Osteoblast (primary cell): ENCODE data around the gene STAP2. TPM values are rescaled to one million over a fixed set of nuclear protein-coding genes. Genes with fewer than 3 reads are reported as not detected.

ENCODE experiments used
- DNase-seq: peaks from one replicate; pipeline ENCODE4 v3.0.0; 2011; ENCODE audit warnings: low spot score, mixed read lengths; ENCODE audit not compliant: insufficient read length; ENCODE audit errors: missing footprints
- H2AFZ ChIP-seq: 2 replicates; pipeline ENCODE4 v1.6.0; 2011; ENCODE audit warnings: mild to moderate bottlenecking, low read length
- H3K27ac ChIP-seq: 2 replicates; pipeline ENCODE4 v1.5.1; 2011; ENCODE audit warnings: mild to moderate bottlenecking, low read depth, low read length, moderate library complexity
- H3K27me3 ChIP-seq: 2 replicates; pipeline ENCODE4 v1.6.0; 2012; ENCODE audit warnings: mild to moderate bottlenecking, control low read depth, inconsistent platforms, low read length, moderate library complexity; ENCODE audit not compliant: insufficient read depth
- H3K36me3 ChIP-seq: 2 replicates; pipeline ENCODE4 v1.5.1; 2011; ENCODE audit warnings: mild to moderate bottlenecking, low read length, control low read depth, moderate library complexity; ENCODE audit not compliant: insufficient read depth
- H3K4me1 ChIP-seq: 2 replicates; pipeline ENCODE4 v1.5.1; 2011; ENCODE audit warnings: mild to moderate bottlenecking, low read length, control low read depth, moderate library complexity; ENCODE audit not compliant: insufficient read depth
- H3K4me2 ChIP-seq: 2 replicates; pipeline ENCODE4 v1.6.0; 2011; ENCODE audit warnings: mild to moderate bottlenecking, low read length; ENCODE audit not compliant: insufficient read depth
- H3K4me3 ChIP-seq: fragments of 200-600 bp; sonication (generic); 3 replicates; pipeline ENCODE4 v1.5.1; 2012; ENCODE audit warnings: mild to moderate bottlenecking, low read length, inconsistent platforms; ENCODE audit not compliant: insufficient read depth
- H3K79me2 ChIP-seq: 2 replicates; pipeline ENCODE4 v1.6.0; 2012; ENCODE audit warnings: mild to moderate bottlenecking, low read length, control low read depth, inconsistent platforms; ENCODE audit not compliant: insufficient read depth
- H3K9me3 ChIP-seq: 2 replicates; pipeline ENCODE4 v1.5.1; 2011; ENCODE audit warnings: low read depth, low read length, control low read depth
- H4K20me1 ChIP-seq: 2 replicates; pipeline ENCODE4 v1.6.0; 2012; ENCODE audit warnings: mild to moderate bottlenecking, low read length, control low read depth; ENCODE audit not compliant: insufficient read depth
- total RNA-seq: library from RNA; depleted of rRNA; stranded (reverse); fragments of >200 nt; gene quantifications from 2 replicates; pipeline ENCODE4 v1.2.3, GENCODE V29; 2012
- TF ChIP-seq, protein P1 (sequence below): IDR thresholded peaks from 2 replicates; pipeline ENCODE4 v1.5.1; 2011; ENCODE audit warnings: mild to moderate bottlenecking, low read depth, low read length, moderate library complexity; ENCODE audit errors: extremely low read depth

Gene STAP2
- total RNA-seq, 1 donor, result 2.5 TPM

DNA sequence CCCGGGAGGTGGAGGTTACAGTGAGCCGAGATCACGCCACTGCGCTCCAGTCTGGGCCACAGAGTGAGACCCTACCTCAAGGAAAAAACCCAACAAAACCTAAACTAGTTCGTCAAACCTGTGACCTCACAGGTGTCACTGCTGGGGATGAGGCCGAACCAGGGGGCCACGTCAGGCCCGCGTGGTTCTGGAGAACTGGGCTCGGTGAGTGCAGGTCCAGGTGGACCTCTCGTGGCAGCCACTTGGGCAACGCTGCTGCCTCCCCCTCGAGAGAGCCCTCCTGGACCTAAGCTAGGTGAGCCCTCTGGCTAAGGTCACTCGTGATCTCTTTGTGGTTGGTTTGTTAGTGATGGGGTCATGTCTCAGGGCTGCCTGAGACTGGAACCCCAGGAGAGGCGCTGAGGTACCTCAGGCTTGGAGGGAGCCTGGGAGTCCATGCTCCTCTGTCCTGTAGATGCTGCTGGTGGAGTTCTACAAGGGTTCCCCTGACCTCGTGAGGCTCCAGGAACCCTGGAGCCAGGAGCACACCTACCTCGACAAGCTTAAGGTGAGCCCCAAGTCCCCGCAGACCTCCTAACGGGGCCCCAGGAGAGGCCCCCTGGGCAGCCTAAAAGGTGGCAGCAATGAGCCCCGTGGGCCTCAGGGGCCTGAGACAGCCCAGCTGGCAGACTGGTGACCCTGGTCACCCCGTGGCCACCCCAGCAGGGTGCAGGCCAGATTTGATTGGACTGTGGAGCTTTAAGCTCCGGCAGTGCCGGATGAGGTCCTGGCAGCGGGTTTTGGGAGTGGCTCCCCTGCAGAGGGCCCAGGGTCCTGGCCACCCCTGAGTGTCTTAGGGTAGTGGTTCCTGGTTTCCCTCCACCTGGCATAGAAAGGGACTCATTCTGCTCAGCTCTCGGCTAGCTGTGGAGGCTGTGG is 20.3 kb upstream of the STAP2 start:
- H3K4me3 ChIP-seq, result no peak overlapping the region

DNA sequence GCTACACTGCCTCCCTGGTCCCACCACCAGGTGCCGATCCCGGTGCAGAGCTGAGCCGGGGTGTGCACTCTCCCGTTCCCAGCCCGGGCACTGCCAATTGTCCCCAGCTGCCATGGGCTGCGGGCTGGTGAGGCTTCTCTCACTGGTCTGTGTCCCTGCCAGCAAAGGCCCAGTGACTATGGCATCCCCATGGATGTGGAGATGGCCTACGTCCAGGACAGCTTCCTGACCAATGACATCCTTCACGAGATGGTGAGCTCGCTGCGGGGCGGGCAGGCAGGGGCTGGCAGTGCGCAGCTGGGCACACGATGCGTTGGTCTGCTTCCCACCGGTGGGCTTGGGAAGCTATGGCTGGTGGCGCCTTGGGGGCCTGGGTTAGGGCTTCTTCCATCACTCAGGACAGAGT is 19.3 kb upstream of the STAP2 start:
- H3K36me3 ChIP-seq, result peaks cover 36% of the 10 kb centered on the region
- no peak overlapping the region for H3K27ac ChIP-seq
- H4K20me1 ChIP-seq, result peaks cover 17% of the 10 kb centered on the region
- H2AFZ ChIP-seq, result no peak overlapping the region
- H3K4me2 ChIP-seq, result no peak overlapping the region
- DNase-seq, result peak; percentile 77
- no peak overlapping the region for H3K4me3 ChIP-seq
- no peaks in the 10 kb centered on the region for H3K79me2 ChIP-seq
- no peaks in the 10 kb centered on the region for H3K9me3 ChIP-seq
- no peaks in the 10 kb centered on the region for H3K4me1 ChIP-seq
- TF ChIP-seq, protein P1, sequence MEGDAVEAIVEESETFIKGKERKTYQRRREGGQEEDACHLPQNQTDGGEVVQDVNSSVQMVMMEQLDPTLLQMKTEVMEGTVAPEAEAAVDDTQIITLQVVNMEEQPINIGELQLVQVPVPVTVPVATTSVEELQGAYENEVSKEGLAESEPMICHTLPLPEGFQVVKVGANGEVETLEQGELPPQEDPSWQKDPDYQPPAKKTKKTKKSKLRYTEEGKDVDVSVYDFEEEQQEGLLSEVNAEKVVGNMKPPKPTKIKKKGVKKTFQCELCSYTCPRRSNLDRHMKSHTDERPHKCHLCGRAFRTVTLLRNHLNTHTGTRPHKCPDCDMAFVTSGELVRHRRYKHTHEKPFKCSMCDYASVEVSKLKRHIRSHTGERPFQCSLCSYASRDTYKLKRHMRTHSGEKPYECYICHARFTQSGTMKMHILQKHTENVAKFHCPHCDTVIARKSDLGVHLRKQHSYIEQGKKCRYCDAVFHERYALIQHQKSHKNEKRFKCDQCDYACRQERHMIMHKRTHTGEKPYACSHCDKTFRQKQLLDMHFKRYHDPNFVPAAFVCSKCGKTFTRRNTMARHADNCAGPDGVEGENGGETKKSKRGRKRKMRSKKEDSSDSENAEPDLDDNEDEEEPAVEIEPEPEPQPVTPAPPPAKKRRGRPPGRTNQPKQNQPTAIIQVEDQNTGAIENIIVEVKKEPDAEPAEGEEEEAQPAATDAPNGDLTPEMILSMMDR, result no peak
- H3K27me3 ChIP-seq, result no peaks in the 10 kb centered on the region

More for the DNA sequence above, 20.3 kb upstream of the STAP2 start:
- Histone ChIP-seq H3K27me3 (no peaks in the 10 kb centered on the region), H3K4me1 (no peaks in the 10 kb centered on the region), H3K4me2 (no peak overlapping the region), H3K36me3 (peaks cover 45% of the 10 kb centered on the region), H2AFZ (no peak overlapping the region), H3K9me3 (no peaks in the 10 kb centered on the region), H3K79me2 (no peaks in the 10 kb centered on the region), H3K27ac (no peak overlapping the region), H4K20me1 (peaks cover 18% of the 10 kb centered on the region)
- DNase-seq, result peak; percentile 77
- TF ChIP-seq, protein P1, result no peak

DNA sequence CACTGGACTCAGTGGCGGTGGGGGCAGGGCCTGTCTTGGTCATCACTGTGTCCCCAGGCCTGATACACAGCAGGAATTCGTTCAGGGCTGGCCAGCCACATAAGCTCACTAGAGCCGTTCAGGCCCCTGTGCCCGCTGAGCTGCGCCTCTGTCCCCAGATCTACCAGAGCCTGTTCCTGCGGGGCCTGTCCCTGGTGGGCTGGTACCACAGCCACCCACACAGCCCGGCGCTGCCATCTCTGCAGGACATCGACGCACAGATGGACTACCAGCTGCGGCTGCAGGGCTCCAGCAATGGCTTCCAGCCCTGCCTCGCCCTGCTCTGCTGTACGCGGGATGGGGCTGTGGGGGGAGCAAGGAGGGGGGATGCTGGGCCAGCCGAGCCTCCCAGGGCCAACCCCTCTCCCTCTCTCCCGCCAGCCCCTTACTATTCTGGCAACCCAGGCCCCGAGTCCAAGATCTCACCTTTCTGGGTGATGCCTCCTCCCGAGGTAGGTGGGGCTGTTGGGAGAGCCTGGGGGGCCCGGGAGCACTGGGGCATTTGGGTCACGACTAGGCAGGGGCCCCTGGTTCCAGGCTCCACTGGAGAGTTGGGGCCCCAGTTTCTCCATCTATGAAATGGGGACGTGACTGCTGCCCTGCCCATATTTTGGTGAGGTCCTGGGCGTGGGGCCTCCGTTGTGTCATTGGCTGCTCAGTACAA is 18.6 kb upstream of the STAP2 start:
- Histone ChIP-seq H3K4me2 (no peak overlapping the region), H3K4me1 (no peaks in the 10 kb centered on the region)

More for the DNA sequence above, 18.6 kb upstream of the STAP2 start:
- Histone ChIP-seq H3K27me3 (no peaks in the 10 kb centered on the region), H3K9me3 (no peaks in the 10 kb centered on the region), H4K20me1 (peaks cover 15% of the 10 kb centered on the region), H2AFZ (no peak overlapping the region), H3K79me2 (no peaks in the 10 kb centered on the region), H3K27ac (no peak overlapping the region), H3K36me3 (peaks cover 30% of the 10 kb centered on the region), H3K4me3 (no peak overlapping the region)
- DNase-seq, result peak; percentile 84
- TF ChIP-seq, protein P1, result no peak
